Upper lobe of left lung (tissue), 4 donors: ENCODE measurements around the gene NCAM2.

ENCODE experiments used
- POLR2A ChIP-seq, 4 donors: fragments of 450-650 bp; IDR thresholded peaks; one replicate each; pipeline ENCODE4 v1.5.1; 2016 to 2017; ENCODE audit warnings: antibody characterized with exemption in 4 of 4, mild to moderate bottlenecking in 2 of 4
- POLR2AphosphoS5 ChIP-seq, 2 donors: sonication (generic); formaldehyde crosslinking; IDR thresholded peaks; one replicate each; pipeline ENCODE4 v1.5.1; 2017; ENCODE audit warnings: antibody characterized with exemption in 2 of 2
- TF ChIP-seq, protein P1 (sequence below), 6 experiments: fragments of 450-650 bp in 4 of 6; fragments of 200-600 bp in 2 of 6; sonication (generic) in 2 of 6; IDR thresholded peaks; one replicate each; pipeline ENCODE4 v1.5.1; 2016 to 2019; ENCODE audit warnings: antibody characterized with exemption in 6 of 6

GRCh38 chr21:21464684-21465083 lies 466.5 kb downstream of the NCAM2 start:
- TF ChIP-seq, protein P1, sequence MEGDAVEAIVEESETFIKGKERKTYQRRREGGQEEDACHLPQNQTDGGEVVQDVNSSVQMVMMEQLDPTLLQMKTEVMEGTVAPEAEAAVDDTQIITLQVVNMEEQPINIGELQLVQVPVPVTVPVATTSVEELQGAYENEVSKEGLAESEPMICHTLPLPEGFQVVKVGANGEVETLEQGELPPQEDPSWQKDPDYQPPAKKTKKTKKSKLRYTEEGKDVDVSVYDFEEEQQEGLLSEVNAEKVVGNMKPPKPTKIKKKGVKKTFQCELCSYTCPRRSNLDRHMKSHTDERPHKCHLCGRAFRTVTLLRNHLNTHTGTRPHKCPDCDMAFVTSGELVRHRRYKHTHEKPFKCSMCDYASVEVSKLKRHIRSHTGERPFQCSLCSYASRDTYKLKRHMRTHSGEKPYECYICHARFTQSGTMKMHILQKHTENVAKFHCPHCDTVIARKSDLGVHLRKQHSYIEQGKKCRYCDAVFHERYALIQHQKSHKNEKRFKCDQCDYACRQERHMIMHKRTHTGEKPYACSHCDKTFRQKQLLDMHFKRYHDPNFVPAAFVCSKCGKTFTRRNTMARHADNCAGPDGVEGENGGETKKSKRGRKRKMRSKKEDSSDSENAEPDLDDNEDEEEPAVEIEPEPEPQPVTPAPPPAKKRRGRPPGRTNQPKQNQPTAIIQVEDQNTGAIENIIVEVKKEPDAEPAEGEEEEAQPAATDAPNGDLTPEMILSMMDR (IDR thresholded peaks at IDR 0.05): no peak
- TF ChIP-seq POLR2AphosphoS5 (IDR thresholded peaks at IDR 0.05) (no peak), POLR2A (IDR thresholded peaks at IDR 0.05) (no peak)
